Psoas muscle (tissue), 8 donors: Measurements from ENCODE around the gene CLCNKA. TPM values are rescaled to one million over a fixed set of nuclear protein-coding genes. Genes with fewer than 3 reads are reported as not detected.
A peak's percentile ranks its signal among the peaks of the same experiment; 100 is the strongest.

Source experiments
- ATAC-seq, 4 donors: fragments of 200-7000 bp; cut with Tn5 transposase; one replicate each; pipeline ENCODE4 v1.9.1; 2020; ENCODE audit warnings: moderate library complexity in 3 of 4, mild to moderate bottlenecking in 2 of 4
- DNase-seq, 2 donors: peaks; one replicate each; pipeline ENCODE4 v3.0.0-alpha.2; 2020
- H3K27ac ChIP-seq: fragments of 200-600 bp; one replicate; pipeline ENCODE4 v1.8.0; 2022
- H3K27me3 ChIP-seq, 3 donors: fragments of 200-600 bp in 1 of 3; one replicate each; pipeline versions ENCODE4 v1.6.1 to v1.8.0; 2013 to 2022; ENCODE audit warnings: low read length in 2 of 3, mild to moderate bottlenecking in 2 of 3, moderate library complexity in 1 of 3; ENCODE audit not compliant: insufficient read depth in 3 of 3
- H3K36me3 ChIP-seq, 2 donors: fragments of 200-600 bp in 1 of 2; one replicate each; pipeline versions ENCODE4 v1.6.1 to v1.8.0; 2013 to 2022; ENCODE audit warnings: low read depth in 1 of 2, mild to moderate bottlenecking in 1 of 2, moderate library complexity in 1 of 2; ENCODE audit not compliant: insufficient read depth in 1 of 2
- H3K4me1 ChIP-seq: fragments of 200-600 bp; one replicate; pipeline ENCODE4 v1.8.0; 2022
- H3K4me3 ChIP-seq: fragments of 200-600 bp; one replicate; pipeline ENCODE4 v1.8.0; 2022; ENCODE audit warnings: mild to moderate bottlenecking
- H3K9me3 ChIP-seq: fragments of 200-600 bp; one replicate; pipeline ENCODE4 v1.8.0; 2022
- WGBS, 3 donors: extraction: QIAGEN DNeasy Blood & Tissue Kit; methylation state at CpG; one replicate each; pipeline versions ENCODE4 v1.1.6 to v1.1.7; 2013; 5-methylcytosine and 5-hydroxymethylcytosine counted together
- intact Hi-C, 2 donors: fragments of 100-400 bp; cut with DNase I; formaldehyde crosslinking; loops; one replicate each; pipeline versions ENCODE4 v1.11.0 to v1.14.2; 2022
- polyA plus RNA-seq, 3 donors: library from polyadenylated mRNA; stranded (reverse); fragments of 200-250 nt; gene quantifications; one replicate each; pipeline ENCODE4 v1.2.3, GENCODE V29; 2013
- total RNA-seq, 4 donors: library from RNA; stranded (reverse); fragmentation: NEBNext Ultra II Directional in 2 of 4; extraction: Animal tissue kit (Norgen Biotek cat#: 25700) in 2 of 4; gene quantifications; one replicate each; pipeline versions ENCODE4 v1.2.1 to v1.2.4, GENCODE V29; 2021 to 2023
- TF ChIP-seq, protein P1 (sequence below): fragments of 200-600 bp; IDR thresholded peaks from one replicate; pipeline ENCODE4 v1.8.0; 2022; ENCODE audit warnings: antibody characterized with exemption
- donor health status: healthy with polysubstance abuse.
- donor health status: DM: no; HTN: no; CAD: no; lungs with moderate emphysema.
- donor health status: Bipolar disorder and iron deficiency.
- donor health status: healthy.
- donor health status: DM: yes; HTN: yes; CAD: no.
- donor health status: DM: no; HTN: no; CAD: no.
- donor health status: DM: no; HTN: no; CAD: no.
- donor health status: DM: yes; HTN: yes; CAD: no.

CLCNKA gene
- total and polyA plus RNA-seq, 7 donors, result 0.30 to 2.2 (median 1.2) TPM

DNA sequence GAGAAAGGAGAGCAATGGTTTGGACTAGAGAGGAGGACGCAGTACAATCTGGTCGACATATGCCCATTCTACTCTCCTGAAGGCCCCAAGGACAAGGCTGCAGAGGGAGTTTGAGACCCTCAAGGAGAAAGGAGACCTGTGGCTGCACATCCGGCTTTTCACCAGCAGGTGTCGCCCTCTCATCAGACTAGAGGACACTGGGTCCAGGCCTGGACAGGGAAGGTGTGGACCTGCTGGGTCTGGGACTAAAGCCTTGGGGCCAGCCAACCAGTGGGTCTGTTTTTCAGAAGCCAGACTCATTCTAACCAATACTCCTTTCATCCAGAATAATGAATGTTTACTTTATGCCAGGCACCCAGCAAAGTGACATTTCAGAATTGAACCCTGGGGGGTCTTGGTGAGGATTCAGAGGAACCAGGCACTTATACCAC, 12.8 kb upstream of the CLCNKA start:
- Histone ChIP-seq H3K4me1 (peaks cover 16% of the 10 kb centered on the region), H3K36me3 (no peaks in the 10 kb centered on the region), H3K27me3 (no peaks in the 10 kb centered on the region), H3K9me3 (no peaks in the 10 kb centered on the region), H3K4me3 (no peak overlapping the region), H3K27ac (peak overlapping the region; percentile 9)
- intact Hi-C loops, result loop anchor here (1.0 to 2.0 kb wide), 3 partner anchors 24 to 48 kb away; no protein-coding TSS in a partner anchor
- ATAC-seq, result peak; percentile 17 to 39 (median 32)
- TF ChIP-seq, protein P1, sequence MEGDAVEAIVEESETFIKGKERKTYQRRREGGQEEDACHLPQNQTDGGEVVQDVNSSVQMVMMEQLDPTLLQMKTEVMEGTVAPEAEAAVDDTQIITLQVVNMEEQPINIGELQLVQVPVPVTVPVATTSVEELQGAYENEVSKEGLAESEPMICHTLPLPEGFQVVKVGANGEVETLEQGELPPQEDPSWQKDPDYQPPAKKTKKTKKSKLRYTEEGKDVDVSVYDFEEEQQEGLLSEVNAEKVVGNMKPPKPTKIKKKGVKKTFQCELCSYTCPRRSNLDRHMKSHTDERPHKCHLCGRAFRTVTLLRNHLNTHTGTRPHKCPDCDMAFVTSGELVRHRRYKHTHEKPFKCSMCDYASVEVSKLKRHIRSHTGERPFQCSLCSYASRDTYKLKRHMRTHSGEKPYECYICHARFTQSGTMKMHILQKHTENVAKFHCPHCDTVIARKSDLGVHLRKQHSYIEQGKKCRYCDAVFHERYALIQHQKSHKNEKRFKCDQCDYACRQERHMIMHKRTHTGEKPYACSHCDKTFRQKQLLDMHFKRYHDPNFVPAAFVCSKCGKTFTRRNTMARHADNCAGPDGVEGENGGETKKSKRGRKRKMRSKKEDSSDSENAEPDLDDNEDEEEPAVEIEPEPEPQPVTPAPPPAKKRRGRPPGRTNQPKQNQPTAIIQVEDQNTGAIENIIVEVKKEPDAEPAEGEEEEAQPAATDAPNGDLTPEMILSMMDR, result peak; percentile 98
- DNase-seq, result peak; percentile 82 to 91
- WGBS, 3 donors, result 0 to 5% (median 2%) methylated on average over 4 of the region's 4 CpGs

DNA sequence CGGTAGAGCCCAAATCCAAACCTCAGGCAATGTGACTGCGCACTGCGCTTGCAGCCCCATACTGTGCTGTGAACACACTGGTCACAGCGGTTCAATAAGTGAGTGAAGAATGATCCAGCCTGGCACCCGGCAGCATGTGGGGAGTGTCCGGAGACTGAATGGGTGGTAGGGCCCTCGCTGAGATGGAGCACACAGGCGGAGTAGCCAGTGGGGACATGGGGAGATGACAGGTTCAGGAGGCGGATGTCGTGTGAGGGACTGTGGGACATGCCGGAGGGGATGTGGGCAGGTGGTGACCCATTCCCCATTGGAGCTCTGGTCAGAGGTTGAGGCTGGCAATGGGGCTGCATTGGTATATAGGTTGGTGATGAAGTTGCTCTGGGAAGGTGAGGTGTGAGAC, 12.2 kb upstream of the CLCNKA start:
- peak overlapping the region; percentile 9 for H3K27ac ChIP-seq
- no peaks in the 10 kb centered on the region for H3K27me3 ChIP-seq
- peak in 3 of 4 donors; percentile 0 to 2 (median 1) for ATAC-seq
- H3K36me3 ChIP-seq, result no peaks in the 10 kb centered on the region
- intact Hi-C loops, result loop anchor here (1.0 to 2.0 kb wide), 4 partner anchors 23 to 47 kb away; no protein-coding TSS in a partner anchor
- no peak overlapping the region for H3K4me3 ChIP-seq
- TF ChIP-seq, protein P1, result no peak
- DNase-seq, result peak in 1 of 2 donors; percentile 68
- H3K9me3 ChIP-seq, result no peaks in the 10 kb centered on the region
- WGBS, 3 donors, result 91 to 92% (median 92%) methylated on average over 11 of the region's 11 CpGs
- H3K4me1 ChIP-seq, result peaks cover 23% of the 10 kb centered on the region

DNA sequence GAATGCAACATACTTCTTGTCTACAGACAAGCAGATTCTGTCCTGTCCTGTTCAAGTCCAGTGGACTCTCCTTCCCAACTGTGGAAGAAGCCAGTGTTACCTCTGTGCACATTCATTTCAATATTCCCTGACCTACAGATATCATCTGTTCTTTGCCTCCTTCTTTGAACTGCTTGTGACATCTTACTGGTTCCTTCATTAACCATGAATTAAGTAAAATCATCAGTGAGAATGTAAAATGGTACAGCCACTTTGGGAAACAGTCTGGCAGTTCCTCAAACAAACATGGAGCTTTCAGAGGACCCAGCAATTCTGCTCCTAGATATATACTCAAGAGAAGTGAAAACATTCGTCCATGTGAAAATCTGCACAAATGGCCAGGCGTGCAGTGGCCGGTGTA, 11.0 kb upstream of the CLCNKA start:
- Histone ChIP-seq H3K9me3 (no peaks in the 10 kb centered on the region), H3K36me3 (no peaks in the 10 kb centered on the region), H3K4me3 (no peak overlapping the region), H3K27ac (no peak overlapping the region), H3K4me1 (peaks cover 32% of the 10 kb centered on the region), H3K27me3 (no peaks in the 10 kb centered on the region)
- WGBS, 3 donors, result 92 to 98% (median 93%) methylated on average over 3 of the region's 3 CpGs
- intact Hi-C loops, result loop anchor here in 1 of 2 donors (1.0 kb wide), 1 partner anchor 21 kb away; no protein-coding TSS in a partner anchor
- ATAC-seq (no peak), DNase-seq (no peak)
- TF ChIP-seq, protein P1, result no peak

DNA sequence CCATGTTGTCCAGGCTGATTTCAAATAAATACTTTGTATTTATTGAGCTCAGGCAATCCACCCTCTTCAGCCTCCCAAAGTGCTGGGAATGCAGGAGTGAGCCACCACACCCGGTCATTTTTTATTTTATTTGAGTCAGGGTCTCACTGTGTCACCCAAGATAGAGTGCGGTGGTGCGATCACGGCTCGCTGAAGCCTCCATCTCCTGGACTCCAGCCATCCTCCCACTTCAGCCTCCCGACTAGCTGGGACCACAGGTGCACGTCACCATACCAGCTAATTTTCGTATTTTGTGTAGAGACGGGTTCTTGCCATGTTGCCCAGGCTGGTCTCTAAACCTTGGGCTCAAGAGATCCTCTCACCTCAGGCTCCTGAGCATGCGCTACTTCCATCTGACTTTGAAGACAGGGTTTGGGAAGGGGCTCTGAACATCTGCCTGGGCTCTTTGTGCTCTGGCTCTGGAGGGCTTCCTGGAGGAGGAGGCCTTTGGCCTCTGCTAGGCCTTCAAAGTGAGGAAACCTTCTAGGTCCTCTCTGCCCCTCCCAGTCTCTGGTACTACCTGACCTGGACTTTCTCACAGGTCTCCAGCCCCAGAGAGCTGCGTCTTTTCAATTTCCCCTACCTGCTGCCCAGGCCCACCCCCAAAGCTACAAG, 9.8 kb upstream of the CLCNKA start:
- Histone ChIP-seq H3K27ac (peak overlapping the region; percentile 100), H3K36me3 (no peaks in the 10 kb centered on the region), H3K4me3 (peak overlapping the region; percentile 84), H3K9me3 (no peaks in the 10 kb centered on the region), H3K27me3 (no peaks in the 10 kb centered on the region), H3K4me1 (peaks cover 36% of the 10 kb centered on the region)
- DNase-seq (peak in 1 of 2 donors; percentile 54), ATAC-seq (no peak)
- TF ChIP-seq, protein P1, result no peak
- WGBS, 3 donors, result 87 to 92% (median 90%) methylated on average over 11 of the region's 11 CpGs
- intact Hi-C loops, result no loop called here
